Activated T-helper 2 cell treated with anti-CD3 and anti-CD28 coated beads, Interferon-gamma antibody, Interleukin-2, Interleukin-4, amounts not matched to agents 10 μg/mL and 5 μg/mL and 100 μg/mL, durations not matched to agents 14 hours and 24 hours and 36 hours (primary cell): ENCODE measurements around the gene TAS2R38. TPM values are rescaled to one million over a fixed set of nuclear protein-coding genes. Genes with fewer than 3 reads are reported as not detected.
A peak's percentile ranks its signal among the peaks of the same experiment; 100 is the strongest.
"Not testable (repeated sequence)": the region's sequence is repeated elsewhere in the genome, so short reads cannot be mapped to it uniquely, and the experiment has no call there.

Experiments
- DNase-seq: peaks from one replicate; pipeline ENCODE4 v3.0.0; 2021; ENCODE audit warnings: low spot score
- H3K27ac Mint-ChIP-seq: one replicate; pipeline ENCODE4 v1.8.0; 2021; ENCODE audit warnings: mixed read lengths
- H3K27me3 Mint-ChIP-seq: one replicate; pipeline ENCODE4 v1.8.0; 2021; ENCODE audit warnings: low read depth, mixed read lengths
- H3K36me3 Mint-ChIP-seq: one replicate; pipeline ENCODE4 v1.8.0; 2021; ENCODE audit warnings: low read depth, mixed read lengths
- H3K4me1 Mint-ChIP-seq: one replicate; pipeline ENCODE4 v1.8.0; 2021; ENCODE audit warnings: low read depth, mixed read lengths
- H3K4me3 Mint-ChIP-seq: one replicate; pipeline ENCODE4 v1.8.0; 2021; ENCODE audit warnings: low read depth, mild to moderate bottlenecking, moderate library complexity, mixed read lengths
- H3K9me3 Mint-ChIP-seq: one replicate; pipeline ENCODE4 v1.8.0; 2021; ENCODE audit warnings: mixed read lengths
- intact Hi-C: fragments of 100-400 bp; cut with micrococcal nuclease; formaldehyde crosslinking; loops from one replicate; pipeline ENCODE4 v1.15.1; 2023
- total RNA-seq: library from RNA; stranded (reverse); gene quantifications from 2 replicates; pipeline ENCODE4 v1.2.3, GENCODE V29; 2022

Gene TAS2R38
- total RNA-seq, 1 donor from 2014 or later = not detected

DNA sequence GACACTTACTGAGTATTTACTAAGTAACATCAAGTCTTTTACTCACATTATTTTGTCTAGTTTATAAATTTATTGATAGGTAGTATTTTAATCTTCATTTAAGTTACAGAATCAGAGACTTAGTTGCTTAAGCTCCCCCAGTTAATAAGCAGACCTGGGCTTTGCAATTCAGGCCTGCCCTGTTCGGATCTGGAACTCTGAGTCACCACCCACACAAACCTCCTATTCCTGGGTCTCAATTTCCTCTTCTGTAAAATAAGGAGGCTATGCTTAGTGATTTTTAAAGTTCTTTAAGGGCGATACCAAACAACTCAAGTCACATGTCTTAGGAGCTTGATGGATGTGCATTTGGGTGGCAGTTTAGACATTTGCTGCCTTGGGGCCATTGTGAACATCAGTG lies 18.6 kb upstream of the TAS2R38 start:
- H3K4me1 Mint-ChIP-seq = peaks cover 3% of the 10 kb centered on the region
- no peak overlapping the region for H3K27ac Mint-ChIP-seq
- no peaks in the 10 kb centered on the region for H3K9me3 Mint-ChIP-seq
- H3K4me3 Mint-ChIP-seq = no peak overlapping the region
- no peak for DNase-seq
- no peaks in the 10 kb centered on the region for H3K27me3 Mint-ChIP-seq
- intact Hi-C loops = no loop called here
- no peaks in the 10 kb centered on the region for H3K36me3 Mint-ChIP-seq

DNA sequence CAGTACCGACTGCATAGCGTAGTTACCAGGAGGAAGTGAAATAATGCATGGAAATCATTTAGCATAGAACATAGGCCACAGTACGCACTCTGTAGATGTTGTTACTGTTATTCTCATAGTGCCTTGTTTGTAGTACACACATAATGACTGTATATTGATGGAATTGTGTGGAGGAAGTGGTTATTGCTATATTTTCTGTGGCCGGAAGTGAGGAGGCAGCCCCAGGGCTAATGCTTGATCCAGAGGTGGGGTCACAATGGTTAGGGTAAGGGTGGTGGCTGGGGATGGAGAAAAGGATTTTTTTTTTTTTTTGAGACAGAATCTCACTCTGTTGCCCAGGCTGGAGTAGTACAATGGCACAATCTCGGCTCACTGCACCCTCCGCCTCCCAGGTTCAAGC lies 17.6 kb upstream of the TAS2R38 start:
- Mint-ChIP-seq H3K27ac (no peak overlapping the region), H3K4me3 (no peak overlapping the region), H3K4me1 (peaks cover 3% of the 10 kb centered on the region), H3K9me3 (no peaks in the 10 kb centered on the region), H3K27me3 (no peaks in the 10 kb centered on the region), H3K36me3 (no peaks in the 10 kb centered on the region)
- intact Hi-C loops = no loop called here
- DNase-seq = no peak

DNA sequence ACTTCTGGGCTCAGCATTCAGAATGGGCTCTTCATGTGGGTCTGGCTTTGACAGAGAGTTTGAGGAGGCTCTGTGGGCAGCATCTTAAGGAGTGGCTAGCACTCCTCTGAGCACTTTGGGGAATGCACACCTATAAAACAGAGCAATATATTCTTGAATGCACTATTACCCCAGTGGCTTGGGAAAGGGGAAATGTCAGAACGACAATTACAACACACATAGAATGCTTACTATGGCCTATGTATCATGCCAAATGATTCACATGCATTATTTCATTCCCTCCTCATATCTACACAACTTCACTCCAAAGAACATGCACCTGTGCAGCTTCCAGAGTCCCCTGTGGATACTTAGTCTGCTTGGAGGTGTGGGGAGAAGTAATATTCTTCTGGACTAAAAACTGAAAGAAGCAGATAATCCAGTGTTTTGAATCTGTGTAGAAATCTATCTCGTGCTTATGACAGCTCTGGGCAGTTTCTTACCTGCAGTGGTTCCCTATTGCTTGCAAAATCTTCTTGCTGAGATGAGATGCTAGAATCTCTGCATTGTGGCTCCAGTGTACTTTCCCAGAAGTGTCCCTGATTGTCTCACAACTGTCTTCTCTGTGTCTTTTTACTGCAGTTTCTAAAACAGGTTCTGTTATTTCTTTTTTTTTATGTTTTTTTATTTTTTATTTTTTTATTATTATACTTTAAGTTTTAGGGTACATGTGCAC lies 16.6 kb upstream of the TAS2R38 start:
- H3K4me1 Mint-ChIP-seq = peaks cover 3% of the 10 kb centered on the region
- no peaks in the 10 kb centered on the region for H3K36me3 Mint-ChIP-seq
- intact Hi-C loops = no loop called here
- no peaks in the 10 kb centered on the region for H3K9me3 Mint-ChIP-seq
- DNase-seq = no peak
- H3K27ac Mint-ChIP-seq = no peak overlapping the region
- no peaks in the 10 kb centered on the region for H3K27me3 Mint-ChIP-seq
- H3K4me3 Mint-ChIP-seq = no peak overlapping the region

DNA sequence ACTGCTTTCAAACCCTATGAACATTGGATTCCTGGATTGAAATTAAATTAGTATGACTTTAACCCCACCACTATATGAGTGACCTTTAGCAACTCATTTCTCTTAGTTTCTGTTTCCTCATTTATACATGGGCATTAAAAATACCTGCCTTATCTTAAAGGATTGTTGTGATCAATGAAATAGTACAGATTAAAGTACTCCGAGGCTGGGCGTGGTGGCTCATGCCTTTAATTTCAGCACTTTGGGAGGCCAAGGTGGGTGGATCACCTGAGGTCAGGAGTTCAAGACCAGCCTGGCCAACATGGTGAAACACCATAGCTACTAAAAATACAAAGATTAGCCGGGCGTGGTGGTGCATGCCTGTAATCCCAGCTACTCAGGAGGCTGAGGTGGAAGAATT lies 14.2 kb upstream of the TAS2R38 start:
- intact Hi-C loops, H3K4me1 Mint-ChIP-seq, H3K9me3 Mint-ChIP-seq, H3K27me3 Mint-ChIP-seq, DNase-seq, H3K4me3 Mint-ChIP-seq, H3K27ac Mint-ChIP-seq, H3K36me3 Mint-ChIP-seq: not testable (repeated sequence)

GRCh38 chr7:141986923-141987322 lies 13.3 kb upstream of the TAS2R38 start:
- intact Hi-C loops = no loop called here
- Mint-ChIP-seq H3K27me3 (no peaks in the 10 kb centered on the region), H3K4me3 (no peak overlapping the region), H3K36me3 (no peaks in the 10 kb centered on the region), H3K4me1 (peaks cover 3% of the 10 kb centered on the region), H3K27ac (no peak overlapping the region), H3K9me3 (no peaks in the 10 kb centered on the region)
- DNase-seq = no peak

- H3K9me3 Mint-ChIP-seq, H3K27me3 Mint-ChIP-seq, DNase-seq, intact Hi-C loops, H3K4me3 Mint-ChIP-seq, H3K4me1 Mint-ChIP-seq, H3K27ac Mint-ChIP-seq, H3K36me3 Mint-ChIP-seq: not testable (repeated sequence)
These were observed 12.4 kb upstream of the TAS2R38 start for GRCh38 chr7:141985926-141986325.

DNA sequence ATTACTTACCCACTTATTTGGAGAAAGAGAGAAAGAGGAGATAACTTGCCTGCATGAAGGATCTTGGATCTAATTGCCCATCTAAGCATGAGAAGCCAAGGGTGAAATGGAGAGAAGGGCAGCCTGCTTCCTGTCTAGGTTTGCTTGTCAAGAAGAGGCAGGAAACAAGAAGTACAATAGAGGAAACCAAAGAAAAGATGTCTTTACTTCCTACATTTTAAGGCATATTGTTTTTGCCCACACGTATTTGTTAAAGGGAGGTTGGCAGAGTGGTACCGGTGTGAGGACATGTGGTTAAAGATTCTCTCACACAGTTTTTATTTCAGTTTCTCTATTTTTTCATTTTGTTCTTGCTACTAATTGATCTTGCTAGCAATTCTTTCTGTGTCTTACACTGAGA lies 6.0 kb upstream of the TAS2R38 start:
- Mint-ChIP-seq H3K27me3 (no peaks in the 10 kb centered on the region), H3K36me3 (no peaks in the 10 kb centered on the region), H3K4me1 (peaks cover 7% of the 10 kb centered on the region), H3K4me3 (no peak overlapping the region), H3K9me3 (no peaks in the 10 kb centered on the region), H3K27ac (no peak overlapping the region)
- no peak for DNase-seq
- intact Hi-C loops = no loop called here

DNA sequence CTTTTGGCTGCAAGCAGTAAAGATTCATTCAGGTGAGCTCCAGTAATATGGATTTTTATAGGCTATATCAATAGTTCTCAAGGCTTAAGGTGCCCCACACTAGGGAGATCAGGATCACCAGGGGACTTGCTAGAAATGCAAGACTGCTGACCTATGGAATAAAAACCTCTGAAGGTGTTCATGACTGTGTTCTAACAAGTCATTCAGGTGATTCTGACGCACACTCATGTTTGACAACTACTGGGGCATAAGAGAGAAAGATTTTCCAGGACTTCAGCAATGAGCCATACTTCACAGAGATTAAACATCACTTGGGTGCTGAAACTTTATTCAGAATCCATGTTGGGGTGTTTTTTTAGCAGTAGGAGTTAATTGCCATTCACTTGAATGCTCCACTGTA lies 4.8 kb upstream of the TAS2R38 start:
- no peaks in the 10 kb centered on the region for H3K27me3 Mint-ChIP-seq
- no peaks in the 10 kb centered on the region for H3K9me3 Mint-ChIP-seq
- H3K4me1 Mint-ChIP-seq = peaks cover 7% of the 10 kb centered on the region
- no peak overlapping the region for H3K4me3 Mint-ChIP-seq
- no peaks in the 10 kb centered on the region for H3K36me3 Mint-ChIP-seq
- no peak for DNase-seq
- no peak overlapping the region for H3K27ac Mint-ChIP-seq
- intact Hi-C loops = no loop called here

DNA sequence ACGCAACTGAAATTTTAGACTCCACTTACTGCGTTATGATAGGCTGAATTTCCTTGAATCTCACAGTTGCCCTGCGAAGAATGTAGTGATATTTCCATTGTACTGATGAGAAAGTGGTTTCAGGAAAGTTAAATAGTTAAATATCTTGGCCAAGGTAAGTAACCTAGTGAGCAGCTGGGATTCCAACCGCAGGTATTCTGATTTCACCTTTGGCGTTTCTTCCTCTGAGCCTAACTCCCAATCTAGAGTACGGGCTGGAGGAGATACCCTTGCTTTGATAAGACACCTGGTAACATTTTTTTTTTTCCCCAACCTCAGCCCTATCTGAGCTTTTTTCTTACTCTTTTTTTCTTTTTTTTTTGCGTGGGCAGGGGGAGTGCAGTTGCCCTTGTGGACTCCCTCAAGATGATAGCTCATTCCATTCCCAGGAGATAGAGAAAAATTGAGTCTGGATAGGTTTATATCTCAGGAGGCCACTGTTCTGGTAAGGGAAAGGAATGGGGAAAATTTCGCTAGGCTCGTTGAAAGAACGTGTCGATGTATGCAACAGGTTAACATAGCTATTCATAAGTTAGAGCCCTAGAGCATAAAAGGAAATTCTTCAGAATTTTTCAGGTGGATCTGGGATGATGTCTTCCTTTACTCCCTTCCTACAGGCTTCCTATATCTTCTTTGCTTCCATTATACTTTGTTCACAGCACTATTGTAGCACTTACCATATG lies 3.1 kb upstream of the TAS2R38 start:
- intact Hi-C loops = loop anchor here (2.0 kb wide), 2 partner anchors 212 to 324 kb away; no protein-coding TSS in a partner anchor
- peaks cover 7% of the 10 kb centered on the region for H3K4me1 Mint-ChIP-seq
- H3K36me3 Mint-ChIP-seq = no peaks in the 10 kb centered on the region
- H3K27me3 Mint-ChIP-seq = no peaks in the 10 kb centered on the region
- H3K27ac Mint-ChIP-seq = no peak overlapping the region
- no peaks in the 10 kb centered on the region for H3K9me3 Mint-ChIP-seq
- no peak for DNase-seq
- H3K4me3 Mint-ChIP-seq = peak overlapping the region; percentile 66

DNA sequence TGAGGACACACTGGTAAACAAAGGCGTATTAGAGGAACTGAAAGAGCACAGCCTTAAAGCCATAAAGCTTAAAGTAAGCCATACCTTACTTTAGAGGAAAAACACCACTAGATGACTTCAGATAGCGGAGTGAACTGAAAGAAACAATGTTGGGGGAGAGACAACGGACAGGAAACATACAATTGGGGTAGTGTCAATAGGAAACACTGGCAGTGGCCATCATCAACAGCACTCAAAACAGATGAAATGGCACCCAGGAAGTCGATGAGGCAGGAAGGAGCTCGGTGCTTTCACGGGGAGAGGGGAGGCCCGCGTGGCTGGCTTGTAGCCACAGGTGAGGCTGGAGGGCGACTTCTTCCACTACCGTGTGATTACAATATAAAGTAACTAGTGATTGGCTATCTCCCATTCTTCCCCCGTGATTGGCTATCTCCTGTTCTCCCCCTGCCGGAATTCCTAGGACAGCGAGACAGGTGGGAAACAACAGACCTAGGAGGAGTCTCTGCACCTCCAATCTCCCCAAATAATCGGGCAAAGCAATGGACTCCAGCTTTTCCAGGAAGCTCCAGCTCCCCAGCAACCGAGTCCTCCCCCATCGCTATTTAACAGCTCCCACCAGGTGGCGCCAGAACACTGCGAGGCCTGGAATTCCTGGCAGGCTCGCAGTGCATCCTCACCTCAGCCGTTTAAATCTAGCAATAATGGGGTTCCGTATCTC lies 2.4 kb upstream of the TAS2R38 start:
- H3K4me1 Mint-ChIP-seq = peaks cover 7% of the 10 kb centered on the region
- peak; percentile 45 for DNase-seq
- intact Hi-C loops = loop anchor here (2.0 kb wide), 2 partner anchors 213 to 325 kb away; no protein-coding TSS in a partner anchor
- H3K36me3 Mint-ChIP-seq = no peaks in the 10 kb centered on the region
- no peaks in the 10 kb centered on the region for H3K9me3 Mint-ChIP-seq
- H3K27ac Mint-ChIP-seq = no peak overlapping the region
- H3K4me3 Mint-ChIP-seq = peak overlapping the region; percentile 66
- H3K27me3 Mint-ChIP-seq = no peaks in the 10 kb centered on the region

GRCh38 chr7:141974831-141975230 lies 1.3 kb upstream of the TAS2R38 start:
- H3K9me3 Mint-ChIP-seq = no peaks in the 10 kb centered on the region
- intact Hi-C loops = no loop called here

DNA sequence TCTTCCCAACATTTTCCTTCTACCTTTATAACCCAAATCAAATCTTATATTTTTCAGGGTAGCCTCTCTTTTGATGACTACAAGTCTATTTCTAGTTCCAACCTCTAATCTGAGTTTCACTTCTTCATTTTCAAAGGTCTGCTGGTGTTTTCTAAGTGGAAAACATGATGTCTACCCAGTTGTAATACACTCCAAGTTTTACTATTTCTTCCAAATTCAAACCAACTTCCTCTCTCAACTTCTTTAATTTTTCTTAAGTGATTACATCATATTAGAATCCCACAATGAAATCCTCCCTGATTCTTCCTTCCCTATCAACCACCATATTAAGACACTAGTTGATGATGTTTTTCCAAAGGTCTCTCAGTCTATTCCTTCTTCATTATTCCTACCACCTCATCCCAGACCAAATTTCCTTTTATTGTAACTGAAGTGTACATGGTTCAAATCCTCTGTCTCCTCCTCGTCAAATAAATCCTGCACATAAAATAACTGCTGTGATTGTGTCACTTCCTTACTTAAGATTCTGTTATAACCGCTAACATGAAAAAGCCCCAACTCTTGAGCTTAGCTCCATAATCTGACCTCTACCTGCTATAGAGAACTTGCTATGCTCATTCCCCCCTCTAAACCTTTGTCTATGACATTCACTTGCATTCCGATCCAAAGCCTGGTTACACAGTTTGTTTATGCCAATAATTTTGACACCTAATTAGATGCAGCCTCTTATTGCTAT lies 12.7 kb downstream of the TAS2R38 start:
- Mint-ChIP-seq H3K27me3 (no peaks in the 10 kb centered on the region), H3K36me3 (no peaks in the 10 kb centered on the region), H3K4me3 (no peak overlapping the region), H3K4me1 (no peaks in the 10 kb centered on the region), H3K9me3 (no peaks in the 10 kb centered on the region), H3K27ac (no peak overlapping the region)
- DNase-seq = no peak
- intact Hi-C loops = no loop called here

More at GRCh38 chr7:141974831-141975230, 1.3 kb upstream of the TAS2R38 start:
- Mint-ChIP-seq H3K27me3 (no peaks in the 10 kb centered on the region), H3K27ac (no peak overlapping the region), H3K4me1 (peaks cover 7% of the 10 kb centered on the region), H3K36me3 (no peaks in the 10 kb centered on the region), H3K4me3 (no peak overlapping the region)
- DNase-seq = no peak
